Measurements from ENCODE around the gene PRICKLE4. TPM values are rescaled to one million over a fixed set of nuclear protein-coding genes. Genes with fewer than 3 reads are reported as not detected.

Gene PRICKLE4
- polyA plus RNA-seq, 1 experiment = not detected

DNA sequence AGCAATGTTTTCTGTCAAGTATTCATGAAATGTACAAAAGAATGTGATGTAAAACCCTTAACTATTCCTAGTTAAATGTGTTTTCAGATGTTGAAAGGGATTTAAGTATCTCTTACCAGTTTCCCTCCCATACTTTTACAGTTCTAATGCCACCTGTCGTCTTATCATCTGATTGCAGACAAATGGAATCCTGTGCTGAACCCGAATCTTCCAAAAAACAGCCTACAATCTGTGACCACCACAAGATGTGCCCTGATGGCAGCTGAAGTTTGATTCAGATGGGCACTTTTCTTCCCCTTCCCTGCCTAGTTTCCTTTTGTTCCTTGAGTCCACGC, 8.8 kb downstream of the PRICKLE4 start:
- Histone ChIP-seq H3K9me3 (ENCODE audit: control insufficient read depth, insufficient read depth, low read length) (no peaks in the 10 kb centered on the region; the same call in 1 of the 2 replicates), H3K27me3 (ENCODE audit: control insufficient read depth, insufficient read depth, low read length) (no peaks in the 10 kb centered on the region), H3K27ac (ENCODE audit: low read depth, low read length) (no peak overlapping the region), H3K4me3 (ENCODE audit: low read depth, low read length) (no peak overlapping the region)
- POLR2A ChIA-PET = no interaction called here
- TF ChIP-seq, protein P1, sequence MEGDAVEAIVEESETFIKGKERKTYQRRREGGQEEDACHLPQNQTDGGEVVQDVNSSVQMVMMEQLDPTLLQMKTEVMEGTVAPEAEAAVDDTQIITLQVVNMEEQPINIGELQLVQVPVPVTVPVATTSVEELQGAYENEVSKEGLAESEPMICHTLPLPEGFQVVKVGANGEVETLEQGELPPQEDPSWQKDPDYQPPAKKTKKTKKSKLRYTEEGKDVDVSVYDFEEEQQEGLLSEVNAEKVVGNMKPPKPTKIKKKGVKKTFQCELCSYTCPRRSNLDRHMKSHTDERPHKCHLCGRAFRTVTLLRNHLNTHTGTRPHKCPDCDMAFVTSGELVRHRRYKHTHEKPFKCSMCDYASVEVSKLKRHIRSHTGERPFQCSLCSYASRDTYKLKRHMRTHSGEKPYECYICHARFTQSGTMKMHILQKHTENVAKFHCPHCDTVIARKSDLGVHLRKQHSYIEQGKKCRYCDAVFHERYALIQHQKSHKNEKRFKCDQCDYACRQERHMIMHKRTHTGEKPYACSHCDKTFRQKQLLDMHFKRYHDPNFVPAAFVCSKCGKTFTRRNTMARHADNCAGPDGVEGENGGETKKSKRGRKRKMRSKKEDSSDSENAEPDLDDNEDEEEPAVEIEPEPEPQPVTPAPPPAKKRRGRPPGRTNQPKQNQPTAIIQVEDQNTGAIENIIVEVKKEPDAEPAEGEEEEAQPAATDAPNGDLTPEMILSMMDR (IDR thresholded peaks at IDR 0.05; ENCODE audit: low read depth, low read length) = no peak
- CTCF ChIA-PET = interaction anchor here (1.2 to 5.9 kb wide), 3 partner anchors 9 to 132 kb away, joined by 4 to 75 read pairs (median 24); partner anchors contain the start of genes BYSL, FRS3 and MED20
- DNase-seq (ENCODE audit: low read depth, low spot score) = no peak

GRCh38 chr6:41790045-41790444, 9.5 kb downstream of the PRICKLE4 start:
- no peaks in the 10 kb centered on the region for H3K27me3 ChIP-seq (ENCODE audit: control insufficient read depth, insufficient read depth, low read length)
- DNase-seq (ENCODE audit: low read depth, low spot score) = no peak
- ChIA-PET POLR2A (no interaction called here), CTCF (interaction anchor here (0.7 to 5.9 kb wide), 3 partner anchors 8 to 131 kb away, joined by 3 to 75 read pairs (median 24); partner anchors contain the start of genes BYSL and MED20)
- no peaks in the 10 kb centered on the region; the same call in 1 of the 2 replicates for H3K9me3 ChIP-seq (ENCODE audit: control insufficient read depth, insufficient read depth, low read length)
- H3K27ac ChIP-seq (ENCODE audit: low read depth, low read length) = no peak overlapping the region
- TF ChIP-seq, protein P1 (IDR thresholded peaks at IDR 0.05; ENCODE audit: low read depth, low read length) = no peak
- H3K4me3 ChIP-seq (ENCODE audit: low read depth, low read length) = no peak overlapping the region

GRCh38 chr6:41791305-41791704, 10.7 kb downstream of the PRICKLE4 start:
- ChIA-PET POLR2A (no interaction called here), CTCF (interaction anchor here (0.9 to 2.8 kb wide), 3 partner anchors 130 to 260 kb away, joined by 4 to 24 read pairs (median 9); partner anchors contain the start of genes BYSL, MED20 and TAF8)
- TF ChIP-seq, protein P1 (IDR thresholded peaks at IDR 0.05; ENCODE audit: low read depth, low read length) = no peak

GRCh38 chr6:41791984-41792383, 11.4 kb downstream of the PRICKLE4 start:
- POLR2A ChIA-PET = no interaction called here

More at GRCh38 chr6:41791305-41791704, 10.7 kb downstream of the PRICKLE4 start:
- Histone ChIP-seq H3K4me3 (ENCODE audit: low read depth, low read length) (no peak overlapping the region), H3K9me3 (ENCODE audit: control insufficient read depth, insufficient read depth, low read length) (no peaks in the 10 kb centered on the region; the same call in 1 of the 2 replicates), H3K27me3 (ENCODE audit: control insufficient read depth, insufficient read depth, low read length) (no peaks in the 10 kb centered on the region), H3K27ac (ENCODE audit: low read depth, low read length) (no peak overlapping the region)
- no peak for DNase-seq (ENCODE audit: low read depth, low spot score)

DNA sequence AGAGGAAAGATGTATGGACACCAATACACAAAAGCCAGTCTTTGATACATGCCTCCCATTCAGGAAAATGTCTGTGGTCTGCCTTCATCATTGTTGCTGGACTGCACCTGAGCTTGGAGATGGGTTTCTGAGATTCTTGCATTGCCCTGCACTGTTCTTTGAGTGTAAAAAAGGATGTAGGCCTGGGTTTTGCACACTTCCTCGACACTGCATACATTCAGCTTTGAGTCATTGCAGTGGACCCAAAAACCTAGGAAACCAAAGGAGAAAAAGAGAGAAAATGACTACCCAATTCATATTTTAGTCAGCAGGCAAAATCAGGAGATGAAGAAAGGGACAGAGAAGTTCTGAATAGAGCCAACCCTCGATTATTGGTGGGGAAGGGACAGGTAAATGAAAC, 15.9 kb downstream of the PRICKLE4 start:
- ChIA-PET POLR2A (no interaction called here), CTCF (interaction anchor here (1.4 to 7.6 kb wide), 2 partner anchors 9 to 125 kb away, joined by 4 to 75 read pairs; partner anchors contain the start of genes MED20 and TOMM6)
- TF ChIP-seq, protein P1 (IDR thresholded peaks at IDR 0.05; ENCODE audit: low read depth, low read length) = no peak
- Histone ChIP-seq H3K27ac (ENCODE audit: low read depth, low read length) (no peak overlapping the region), H3K27me3 (ENCODE audit: control insufficient read depth, insufficient read depth, low read length) (no peaks in the 10 kb centered on the region), H3K9me3 (ENCODE audit: control insufficient read depth, insufficient read depth, low read length) (no peaks in the 10 kb centered on the region), H3K4me3 (ENCODE audit: low read depth, low read length) (no peak overlapping the region)
- no peak for DNase-seq (ENCODE audit: low read depth, low spot score)

More at GRCh38 chr6:41791984-41792383, 11.4 kb downstream of the PRICKLE4 start:
- H3K27me3 ChIP-seq (ENCODE audit: control insufficient read depth, insufficient read depth, low read length) = no peaks in the 10 kb centered on the region
- H3K27ac ChIP-seq (ENCODE audit: low read depth, low read length) = no peak overlapping the region
- TF ChIP-seq, protein P1 (IDR thresholded peaks at IDR 0.05; ENCODE audit: low read depth, low read length) = no peak
- no peak for DNase-seq (ENCODE audit: low read depth, low spot score)
- CTCF ChIA-PET = interaction anchor here (0.9 to 2.8 kb wide), 3 partner anchors 129 to 259 kb away, joined by 4 to 24 read pairs (median 9); partner anchors contain the start of genes BYSL, MED20 and TAF8
- no peaks in the 10 kb centered on the region; the same call in 1 of the 2 replicates for H3K9me3 ChIP-seq (ENCODE audit: control insufficient read depth, insufficient read depth, low read length)
- no peak overlapping the region for H3K4me3 ChIP-seq (ENCODE audit: low read depth, low read length)
